Testis (tissue), 3 donors: ENCODE results near the gene TNFSF10. TPM values are rescaled to one million over a fixed set of nuclear protein-coding genes. Genes with fewer than 3 reads are reported as not detected.
A peak's percentile ranks its signal among the peaks of the same experiment; 100 is the strongest.
"Not testable (repeated sequence)": the region's sequence is repeated elsewhere in the genome, so short reads cannot be mapped to it uniquely, and the experiment has no call there.

Experiments used
- DNase-seq: peaks from one replicate; pipeline ENCODE4 v3.0.0-alpha.2; 2019
- H3K27ac ChIP-seq, 2 donors: fragments of 200-600 bp; sonication (generic); one replicate each; pipeline ENCODE4 v1.5.1; 2019
- H3K27me3 ChIP-seq: fragments of 200-600 bp; sonication (generic); one replicate; pipeline ENCODE4 v1.5.1; 2019
- H3K36me3 ChIP-seq: fragments of 200-600 bp; sonication (generic); one replicate; pipeline ENCODE4 v1.5.1; 2017; ENCODE audit warnings: low read depth; ENCODE audit errors: missing control alignments
- H3K4me1 ChIP-seq: fragments of 200-600 bp; sonication (generic); one replicate; pipeline ENCODE4 v1.5.1; 2019
- H3K4me3 ChIP-seq, 2 donors: fragments of 200-600 bp; sonication (generic); one replicate each; pipeline ENCODE4 v1.5.1; 2017 to 2019
- H3K9me3 ChIP-seq: fragments of 200-600 bp; sonication (generic); one replicate; pipeline ENCODE4 v1.5.1; 2017
- CTCF ChIP-seq, 3 experiments: fragments of 450-650 bp in 2 of 3; fragments of 200-600 bp in 1 of 3; sonication (generic) in 1 of 3; IDR thresholded peaks; one replicate each; pipeline ENCODE4 v1.5.1; 2016 to 2019; ENCODE audit warnings: antibody characterized with exemption in 3 of 3, mild to moderate bottlenecking in 2 of 3, moderate library complexity in 1 of 3
- POLR2A ChIP-seq: fragments of 450-650 bp; IDR thresholded peaks from one replicate; pipeline ENCODE4 v1.6.1; 2017; ENCODE audit warnings: antibody characterized with exemption, mild to moderate bottlenecking, moderate library complexity
- WGBS, 2 donors: methylation state at CpG; one replicate each; pipeline ENCODE4 v1.1.5; 2018; 5-methylcytosine and 5-hydroxymethylcytosine counted together
- intact Hi-C: fragments of 100-400 bp; cut with DNase I; formaldehyde crosslinking; loops from one replicate; pipeline ENCODE4 v1.15.1; 2023; ENCODE audit warnings: low total_unique reads
- polyA plus RNA-seq: library from polyadenylated mRNA; stranded (reverse); fragments of 350-450 nt; fragmentation: Illumina TruSeq; extraction: RNeasy Lipid Tissue Mini Kit (QIAGEN cat#74804); gene quantifications from one replicate; pipeline ENCODE4 v1.2.3, GENCODE V29; 2014; ENCODE audit warnings: low read depth, low replicate concordance; ENCODE audit not compliant: insufficient read depth
- total RNA-seq, 2 donors: library from RNA; depleted of rRNA; stranded (reverse); fragments of >200 nt; gene quantifications; one replicate each; pipeline ENCODE4 v1.2.3, GENCODE V29; 2016

TNFSF10 gene
- total and polyA plus RNA-seq, 3 donors from 2014 or later = 4.3 to 10.0 (median 8.1) TPM

GRCh38 chr3:172506094-172506493 lies 17.1 kb downstream of the TNFSF10 start:
- no peaks in the 10 kb centered on the region for H3K4me1 ChIP-seq
- no peaks in the 10 kb centered on the region for H3K36me3 ChIP-seq
- no peaks in the 10 kb centered on the region for H3K27me3 ChIP-seq
- no peak overlapping the region for H3K27ac ChIP-seq
- no peaks in the 10 kb centered on the region for H3K9me3 ChIP-seq
- H3K4me3 ChIP-seq = no peak overlapping the region
- intact Hi-C loops = no loop called here
- DNase-seq = no peak
- TF ChIP-seq CTCF (IDR thresholded peaks at IDR 0.05) = no peak
- no peak for TF ChIP-seq POLR2A

- H3K4me3 ChIP-seq = no peak overlapping the region
- no peaks in the 10 kb centered on the region for H3K36me3 ChIP-seq
- no peaks in the 10 kb centered on the region for H3K4me1 ChIP-seq
- H3K9me3 ChIP-seq = no peaks in the 10 kb centered on the region
- intact Hi-C loops = no loop called here
- no peak overlapping the region for H3K27ac ChIP-seq
- no peak for DNase-seq
- no peaks in the 10 kb centered on the region for H3K27me3 ChIP-seq
- TF ChIP-seq CTCF (IDR thresholded peaks at IDR 0.05) = no peak
- no peak for TF ChIP-seq POLR2A
Measured at GRCh38 chr3:172501540-172501939, 21.7 kb downstream of the TNFSF10 start.

GRCh38 chr3:172490198-172490669 lies 33.0 kb downstream of the TNFSF10 start:
- not testable (repeated sequence) for H3K36me3 ChIP-seq, H3K27me3 ChIP-seq, H3K4me1 ChIP-seq, H3K4me3 ChIP-seq, H3K9me3 ChIP-seq, H3K27ac ChIP-seq
- DNase-seq = peak; percentile 93
- intact Hi-C loops = loop anchor here (10.0 kb wide), 1 partner anchor 105 kb away; no protein-coding TSS in a partner anchor
- 28 to 30% methylated on average over 4 of the region's 4 CpGs for WGBS, 2 donors
- TF ChIP-seq CTCF (IDR thresholded peaks at IDR 0.05) = peak; percentile 70 to 88 (median 87)

GRCh38 chr3:172478116-172478515 lies 45.1 kb downstream of the TNFSF10 start:
- WGBS, 2 donors = 50 to 53% methylated on average over 1 of the region's 1 CpG
- intact Hi-C loops = no loop called here
- Histone ChIP-seq H3K27me3 (no peaks in the 10 kb centered on the region), H3K27ac (no peak overlapping the region), H3K36me3 (no peaks in the 10 kb centered on the region), H3K4me3 (no peak overlapping the region), H3K9me3 (no peaks in the 10 kb centered on the region), H3K4me1 (no peaks in the 10 kb centered on the region)
- DNase-seq = no peak
- no peak for TF ChIP-seq POLR2A
- TF ChIP-seq CTCF (IDR thresholded peaks at IDR 0.05) = no peak

GRCh38 chr3:172476347-172476746 lies 46.9 kb downstream of the TNFSF10 start:
- H3K9me3 ChIP-seq = no peaks in the 10 kb centered on the region
- H3K27me3 ChIP-seq = no peaks in the 10 kb centered on the region
- no peak overlapping the region for H3K27ac ChIP-seq
- H3K36me3 ChIP-seq = no peaks in the 10 kb centered on the region
- no peak overlapping the region for H3K4me3 ChIP-seq
- no peaks in the 10 kb centered on the region for H3K4me1 ChIP-seq
- no peak for TF ChIP-seq CTCF (IDR thresholded peaks at IDR 0.05)
- no peak for TF ChIP-seq POLR2A
- no peak for DNase-seq
- intact Hi-C loops = no loop called here
- 53 to 62% methylated on average over 5 of the region's 5 CpGs for WGBS, 2 donors
